Measurements from ENCODE around the gene FCHSD2. TPM values are rescaled to one million over a fixed set of nuclear protein-coding genes. Genes with fewer than 3 reads are reported as not detected.

The FCHSD2 gene
- total and polyA plus RNA-seq, 2 of the 13 experiments (the other 11 are each of a cell fraction or from before 2014, with no cell fraction given): 20.5 to 24.8 TPM

DNA sequence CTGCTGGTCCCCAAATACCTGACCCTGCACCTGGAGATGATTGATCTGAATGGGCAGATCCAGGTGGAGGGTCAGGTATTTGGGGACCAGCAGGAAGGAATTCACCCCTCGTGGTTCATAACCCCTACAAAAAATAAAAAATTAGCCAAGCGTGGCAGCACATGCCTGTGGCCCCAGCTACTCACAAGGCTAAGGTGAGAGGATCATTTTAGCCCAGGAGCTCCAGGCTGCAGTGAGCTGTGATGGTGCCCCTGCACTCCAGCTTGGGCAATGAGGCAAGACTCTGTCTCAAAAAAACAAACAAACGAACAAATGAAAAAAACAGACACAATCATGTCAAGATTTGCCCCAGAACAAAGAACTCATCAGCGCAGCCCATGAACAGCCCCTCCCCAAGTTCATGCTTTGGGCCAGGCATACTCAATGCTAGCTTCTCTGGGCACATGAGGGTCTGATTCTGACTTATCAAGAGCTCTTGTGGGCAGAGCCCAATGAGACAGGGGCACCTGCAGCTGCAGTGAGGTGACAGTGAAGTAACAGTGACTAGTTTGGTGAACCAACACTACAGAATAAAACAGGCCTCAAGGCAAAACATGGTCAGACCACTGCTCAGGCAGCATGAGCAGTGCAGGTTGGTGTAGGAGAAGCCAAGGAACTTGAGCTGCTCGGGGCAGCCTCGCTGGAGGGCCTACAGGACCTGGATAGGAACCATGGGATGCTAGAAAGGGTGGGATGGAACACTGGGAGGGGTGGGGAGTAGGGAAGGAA lies 10.2 kb upstream of the FCHSD2 start (continued):
- TF ChIP-seq ZNF292 (CRISPR knock-in tag; IDR thresholded peaks at IDR 0.05; ENCODE audit: borderline replicate concordance, low read depth) (no peak), ZSCAN9 (CRISPR knock-in tag; IDR thresholded peaks at IDR 0.05; ENCODE audit: borderline replicate concordance) (no peak)

DNA sequence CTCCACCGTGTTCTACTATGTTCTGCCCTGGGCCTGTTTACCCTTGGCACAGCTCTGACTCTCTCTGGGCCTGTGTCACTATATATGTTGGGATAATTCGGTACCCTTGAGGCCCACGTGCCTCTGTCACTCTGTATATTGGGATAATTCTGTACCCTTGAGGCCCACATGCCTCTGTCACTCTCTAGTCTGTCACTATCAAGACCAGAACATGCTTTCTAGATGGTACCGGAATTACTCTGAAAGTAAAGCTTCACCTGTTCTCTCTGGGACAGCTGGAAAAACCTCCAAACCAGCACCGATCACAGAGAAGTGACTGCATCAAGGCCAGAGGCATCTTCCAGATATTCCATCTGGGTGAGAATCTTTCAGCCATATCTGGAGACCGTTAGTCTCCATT lies 9.3 kb upstream of the FCHSD2 start:
- intact Hi-C loops (cut with micrococcal nuclease; ENCODE audit: unreplicated experiment): no loop called here
- no peak for DNase-seq (ENCODE audit: low spot score)
- ChIA-PET POLR2A (interaction anchor here (1.6 to 4.0 kb wide), 2 partner anchors 8 to 25 kb away, joined by 5 to 30 read pairs; partner anchors contain the start of gene FCHSD2), CTCF (ENCODE audit: low intra/inter-chr PET ratio, low total read pairs) (no interaction called here)
- Histone ChIP-seq H3K79me2 (ENCODE audit: insufficient read depth, low read length) (no peaks in the 10 kb centered on the region), H3K4me1 (ENCODE audit: insufficient read depth, low read length) (peaks cover 91% of the 10 kb centered on the region), H3K9ac (ENCODE audit: insufficient read depth, low read depth, low read length) (no peak overlapping the region), H2AFZ (ENCODE audit: low read length) (no peak overlapping the region), H3K4me2 (ENCODE audit: low read depth, low read length) (no peak overlapping the region), H3K27ac (ENCODE audit: extremely low read length, insufficient read depth, low read length) (no peak overlapping the region), H4K20me1 (ENCODE audit: insufficient read depth, low read length) (no peaks in the 10 kb centered on the region), H3K4me3 (replicated peaks in 1 of 3; ENCODE audit: insufficient read depth in 1 of 3, low read depth in 2 of 3, low read length in 3 of 3) (no peak overlapping the region), H3K27me3 (ENCODE audit: control insufficient read depth in 1 of 2, insufficient read depth in 2 of 2, low read length in 2 of 2) (no peaks in the 10 kb centered on the region), H3K9me3 (ENCODE audit: low read length) (no peaks in the 10 kb centered on the region), H3K36me3 (replicated peaks in 1 of 2; ENCODE audit: control insufficient read depth in 1 of 2, insufficient read depth in 2 of 2, low read length in 2 of 2) (no peaks in the 10 kb centered on the region)
- BruUV-seq (replicated peaks): no TSS peak
- no peak for FAIRE-seq
- ATAC-seq: no peak
- in situ Hi-C loops (cut with HindIII; ENCODE audit: extremely low pct_ligation_motif_present, low pct_unique_long_range_greater_than_20kb): no loop called here
- WGBS (ENCODE audit: low lambda C conversion rate): 91% methylated on average over 6 of the region's 6 CpGs
- TF ChIP-seq FOXK2 (IDR thresholded peaks at IDR 0.05) (no peak), RFX5 (IDR thresholded peaks at IDR 0.05; ENCODE audit: low read depth, low read length) (no peak), ZFP41 (CRISPR knock-in tag; IDR thresholded peaks at IDR 0.05; ENCODE audit: borderline replicate concordance) (no peak), ZNF24 (IDR thresholded peaks at IDR 0.05) (no peak), ZNF30 (CRISPR knock-in tag; IDR thresholded peaks at IDR 0.05) (no peak), ZNF605 (CRISPR knock-in tag; IDR thresholded peaks at IDR 0.05) (no peak), NR2F6 (IDR thresholded peaks at IDR 0.05) (no peak), NR2F6 (CRISPR knock-in tag; IDR thresholded peaks at IDR 0.05) (no peak), MYNN (CRISPR knock-in tag; IDR thresholded peaks at IDR 0.05; ENCODE audit: low read depth) (no peak), ZNF335 (CRISPR knock-in tag; IDR thresholded peaks at IDR 0.05) (no peak), ZNF672 (CRISPR knock-in tag; IDR thresholded peaks at IDR 0.05) (no peak), ZNF451 (CRISPR knock-in tag; IDR thresholded peaks at IDR 0.05) (no peak), U2AF1 (optimal IDR thresholded peaks at IDR 0.05; ENCODE audit: low read depth, low read length) (no peak), FOSL1 (CRISPR knock-in tag; IDR thresholded peaks at IDR 0.05; ENCODE audit: borderline replicate concordance) (no peak), ZNF850 (CRISPR knock-in tag; conservative IDR thresholded peaks at IDR 0.05) (no peak), TBX3 (IDR thresholded peaks at IDR 0.05; ENCODE audit: borderline replicate concordance) (no peak)
- TF ChIP-seq, protein P1, sequence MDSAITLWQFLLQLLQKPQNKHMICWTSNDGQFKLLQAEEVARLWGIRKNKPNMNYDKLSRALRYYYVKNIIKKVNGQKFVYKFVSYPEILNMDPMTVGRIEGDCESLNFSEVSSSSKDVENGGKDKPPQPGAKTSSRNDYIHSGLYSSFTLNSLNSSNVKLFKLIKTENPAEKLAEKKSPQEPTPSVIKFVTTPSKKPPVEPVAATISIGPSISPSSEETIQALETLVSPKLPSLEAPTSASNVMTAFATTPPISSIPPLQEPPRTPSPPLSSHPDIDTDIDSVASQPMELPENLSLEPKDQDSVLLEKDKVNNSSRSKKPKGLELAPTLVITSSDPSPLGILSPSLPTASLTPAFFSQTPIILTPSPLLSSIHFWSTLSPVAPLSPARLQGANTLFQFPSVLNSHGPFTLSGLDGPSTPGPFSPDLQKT (CRISPR knock-in tag; IDR thresholded peaks at IDR 0.05; ENCODE audit: borderline replicate concordance): no peak
- TF ChIP-seq, protein P2, sequence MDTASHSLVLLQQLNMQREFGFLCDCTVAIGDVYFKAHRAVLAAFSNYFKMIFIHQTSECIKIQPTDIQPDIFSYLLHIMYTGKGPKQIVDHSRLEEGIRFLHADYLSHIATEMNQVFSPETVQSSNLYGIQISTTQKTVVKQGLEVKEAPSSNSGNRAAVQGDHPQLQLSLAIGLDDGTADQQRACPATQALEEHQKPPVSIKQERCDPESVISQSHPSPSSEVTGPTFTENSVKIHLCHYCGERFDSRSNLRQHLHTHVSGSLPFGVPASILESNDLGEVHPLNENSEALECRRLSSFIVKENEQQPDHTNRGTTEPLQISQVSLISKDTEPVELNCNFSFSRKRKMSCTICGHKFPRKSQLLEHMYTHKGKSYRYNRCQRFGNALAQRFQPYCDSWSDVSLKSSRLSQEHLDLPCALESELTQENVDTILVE (CRISPR knock-in tag; IDR thresholded peaks at IDR 0.05): no peak
